SK-N-MC (cell line): Measurements from ENCODE around the gene AFF3.

Experiments
- DNase-seq: peaks from one replicate; pipeline ENCODE4 v3.0.0-alpha.2; 2011; ENCODE audit warnings: low read depth, low spot score
- H3K27ac ChIP-seq: fragments of 200-600 bp; sonication (generic); 2 replicates; pipeline ENCODE4 v1.5.1; 2016; ENCODE audit warnings: mixed run types
- H3K36me3 ChIP-seq: fragments of 200-600 bp; sonication (generic); 2 replicates; pipeline ENCODE4 v1.6.1; 2017; ENCODE audit warnings: antibody characterized with exemption, low read length, mixed read lengths; ENCODE audit not compliant: insufficient read depth
- H3K4me3 ChIP-seq: fragments of 200-600 bp; sonication (generic); 2 replicates; pipeline ENCODE4 v1.5.1; 2016
- H3K9ac ChIP-seq: fragments of 200-600 bp; sonication (generic); 2 replicates; pipeline ENCODE4 v1.8.0; 2017; ENCODE audit warnings: mixed run types, mixed read lengths; ENCODE audit not compliant: insufficient read length
- H3K9me3 ChIP-seq: fragments of 200-600 bp; sonication (generic); 2 replicates; pipeline ENCODE4 v1.6.1; 2017; ENCODE audit warnings: low read depth, mild to moderate bottlenecking, antibody characterized with exemption, low read length, moderate library complexity, mixed read lengths
- EZH2 ChIP-seq: fragments of 200-600 bp; sonication (generic); IDR thresholded peaks from one replicate; pipeline ENCODE4 v1.6.1; 2017; ENCODE audit warnings: antibody characterized with exemption
- FOXP2 ChIP-seq: optimal IDR thresholded peaks from 2 replicates; pipeline ENCODE3; 2011; ENCODE audit warnings: mild to moderate bottlenecking, moderate library complexity; ENCODE audit not compliant: insufficient read depth; ENCODE audit errors: extremely low read length, control extremely low read depth
- POLR2AphosphoS5 ChIP-seq: IDR thresholded peaks from 2 replicates; pipeline ENCODE4 v1.6.1; 2012; ENCODE audit warnings: mild to moderate bottlenecking, low read depth, low read length, borderline replicate concordance

AFF3 gene

DNA sequence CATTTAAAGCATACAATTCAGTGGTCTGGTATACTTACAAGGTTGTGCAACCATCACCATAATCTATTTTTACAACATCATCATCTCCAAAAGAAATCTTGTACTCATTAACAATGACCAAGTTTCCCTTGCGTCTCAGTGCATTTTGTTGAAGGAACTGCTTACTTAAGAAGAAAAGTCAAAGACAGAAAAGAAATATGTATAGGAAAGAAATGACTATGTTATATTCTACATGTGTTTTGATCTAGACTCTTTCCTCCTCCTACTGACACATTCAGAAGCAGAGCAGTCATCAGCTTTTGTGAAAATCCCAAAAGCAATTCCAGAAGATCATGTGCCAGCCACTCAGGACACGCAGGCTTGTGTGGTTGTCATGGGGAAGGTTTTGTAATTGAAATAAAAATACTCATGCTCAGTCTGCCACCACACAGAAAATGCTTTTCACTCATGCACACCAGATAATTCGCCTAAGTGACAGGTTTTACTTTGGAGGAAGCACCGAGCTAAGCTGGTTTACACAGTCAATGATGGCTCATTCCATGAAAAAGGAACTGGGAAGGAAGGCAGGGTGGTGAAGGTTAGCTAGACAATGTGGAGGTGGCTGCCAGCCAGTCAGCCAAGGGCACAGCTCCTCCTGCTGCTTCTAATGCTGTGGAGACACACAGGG, 494.1 kb downstream of the AFF3 start:
- Histone ChIP-seq H3K36me3 (no peaks in the 10 kb centered on the region), H3K27ac (no peak overlapping the region), H3K9ac (no peak overlapping the region), H3K4me3 (no peak overlapping the region), H3K9me3 (no peaks in the 10 kb centered on the region)
- TF ChIP-seq POLR2AphosphoS5 (no peak), FOXP2 (no peak), EZH2 (no peak)
- no peak for DNase-seq

DNA sequence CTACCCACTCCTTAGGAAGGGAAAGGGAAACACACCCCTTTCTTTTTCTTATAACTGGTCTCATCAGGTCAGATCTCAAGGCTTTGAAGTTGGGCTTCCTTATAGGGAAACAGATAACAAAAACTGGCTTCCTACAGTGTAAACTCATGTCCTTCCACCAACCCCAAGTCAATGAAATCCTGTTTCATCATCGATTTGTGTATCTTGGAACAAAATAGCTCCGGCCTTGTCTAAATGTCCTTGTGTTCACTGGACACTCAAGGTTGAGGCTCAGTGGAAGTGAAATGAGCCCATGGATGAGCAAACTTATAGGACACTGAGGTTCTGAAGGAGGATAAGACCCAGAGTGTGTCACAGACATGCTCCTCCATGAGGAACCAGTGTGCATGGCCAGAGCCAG, 496.4 kb downstream of the AFF3 start:
- Histone ChIP-seq H3K4me3 (no peak overlapping the region), H3K27ac (no peak overlapping the region), H3K36me3 (no peaks in the 10 kb centered on the region), H3K9me3 (no peaks in the 10 kb centered on the region), H3K9ac (no peak overlapping the region)
- no peak for DNase-seq
- TF ChIP-seq POLR2AphosphoS5: no peak
- no peak for TF ChIP-seq EZH2
- TF ChIP-seq FOXP2: no peak

DNA sequence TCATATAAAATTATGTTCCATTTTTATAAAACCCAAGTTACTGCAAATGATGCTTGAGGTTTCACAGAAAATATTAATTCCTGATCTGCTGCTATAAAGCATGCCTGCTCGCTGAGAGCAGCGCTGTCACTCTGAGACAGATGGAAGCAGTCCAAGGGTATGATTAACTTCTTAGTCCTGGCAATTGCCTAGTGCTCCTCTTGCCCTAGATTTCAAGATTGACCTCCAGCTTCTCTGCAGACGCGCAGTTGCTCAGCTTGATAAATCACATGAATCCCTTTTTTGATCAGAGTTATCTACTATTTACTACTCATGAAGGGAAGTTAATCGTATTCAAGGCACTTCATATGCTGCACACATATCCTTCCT, 498.0 kb downstream of the AFF3 start:
- Histone ChIP-seq H3K36me3 (no peaks in the 10 kb centered on the region), H3K4me3 (no peak overlapping the region), H3K9me3 (no peaks in the 10 kb centered on the region), H3K9ac (no peak overlapping the region), H3K27ac (no peak overlapping the region)
- TF ChIP-seq POLR2AphosphoS5 (no peak), FOXP2 (no peak), EZH2 (no peak)
- no peak for DNase-seq

DNA sequence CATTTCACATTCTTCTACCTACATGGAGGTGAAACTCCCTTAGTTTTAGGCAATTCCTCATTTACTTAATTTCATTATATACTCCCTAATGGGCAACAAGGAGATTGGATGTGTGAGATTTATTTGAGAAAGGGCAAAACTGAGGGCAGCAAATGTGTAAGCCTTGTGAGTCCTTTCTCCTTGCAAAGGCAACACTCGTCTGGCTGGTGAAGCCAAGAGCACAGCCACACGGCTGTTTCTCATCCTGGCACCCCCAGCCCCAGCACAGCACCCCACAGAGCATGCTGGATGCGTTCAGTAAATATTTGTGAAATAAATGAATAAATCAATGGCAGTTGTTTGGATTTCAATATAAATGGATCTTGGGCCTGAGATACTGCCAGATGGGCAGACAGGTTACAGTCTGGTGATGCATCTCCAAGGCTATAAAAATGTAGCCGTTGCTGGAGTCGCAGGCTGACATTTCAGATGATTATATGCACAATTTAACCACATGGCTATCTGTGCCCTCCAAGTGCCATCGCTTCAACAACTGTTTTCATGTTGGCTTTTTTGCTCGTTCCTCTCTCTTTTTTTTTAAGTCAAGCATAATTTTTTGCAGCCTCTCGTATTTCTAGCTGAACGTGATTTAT, 498.5 kb downstream of the AFF3 start:
- no peak overlapping the region for H3K27ac ChIP-seq
- no peak overlapping the region for H3K9ac ChIP-seq
- H3K9me3 ChIP-seq: no peaks in the 10 kb centered on the region

DNA sequence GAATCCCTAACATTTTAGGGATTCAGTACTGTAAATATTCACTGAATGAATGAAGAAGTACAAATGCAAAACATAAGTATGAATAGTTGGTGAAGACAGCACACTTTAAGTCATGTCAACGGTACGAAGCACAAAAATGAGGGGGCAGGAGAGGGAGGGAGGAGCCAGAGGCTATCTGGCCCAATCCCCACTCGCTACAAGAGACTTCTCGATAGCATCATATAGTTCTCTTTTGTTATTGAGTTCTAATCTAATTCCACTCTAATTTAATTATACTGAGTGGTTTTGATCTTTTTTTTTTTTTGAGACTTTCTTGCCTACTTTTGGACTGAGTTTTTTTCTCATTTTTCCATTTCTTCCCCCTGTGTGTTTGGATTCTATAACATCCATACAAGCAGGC, 500.4 kb downstream of the AFF3 start:
- no peaks in the 10 kb centered on the region for H3K9me3 ChIP-seq
- no peak for TF ChIP-seq POLR2AphosphoS5
- no peak overlapping the region for H3K27ac ChIP-seq
- H3K4me3 ChIP-seq: no peak overlapping the region
- DNase-seq: no peak
- H3K36me3 ChIP-seq: no peaks in the 10 kb centered on the region
- H3K9ac ChIP-seq: no peak overlapping the region

More for the DNA sequence above, 498.5 kb downstream of the AFF3 start:
- no peak for TF ChIP-seq POLR2AphosphoS5
- no peak for TF ChIP-seq EZH2
- TF ChIP-seq FOXP2: no peak
- no peak for DNase-seq
- Histone ChIP-seq H3K36me3 (no peaks in the 10 kb centered on the region), H3K4me3 (no peak overlapping the region)

DNA sequence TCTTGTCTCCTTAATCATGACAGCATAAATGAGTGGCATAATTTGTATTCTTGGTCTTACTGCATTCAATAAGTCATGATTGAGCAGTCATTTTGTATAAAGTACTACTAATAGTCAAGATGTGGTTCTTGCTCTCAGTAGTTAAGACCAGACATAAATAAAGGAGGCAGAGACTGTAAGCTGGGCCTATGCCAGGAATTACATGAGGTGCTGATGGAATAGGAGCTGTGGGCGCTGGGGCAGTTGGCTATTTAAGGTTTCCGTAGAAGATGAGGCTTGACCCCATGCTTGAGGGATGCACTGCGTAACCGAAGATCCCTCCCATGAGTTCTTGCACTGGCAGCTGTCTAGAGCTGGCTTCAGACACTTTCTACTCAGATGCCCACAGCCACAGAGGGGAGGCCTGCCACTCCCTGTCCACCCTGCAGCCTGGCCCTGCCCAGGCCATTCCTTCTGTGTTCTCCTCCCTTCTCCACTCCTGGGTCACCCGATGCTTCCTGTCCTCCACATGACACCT, 501.7 kb downstream of the AFF3 start:
- Histone ChIP-seq H3K9me3 (no peaks in the 10 kb centered on the region), H3K27ac (no peak overlapping the region), H3K4me3 (no peak overlapping the region), H3K9ac (no peak overlapping the region), H3K36me3 (no peaks in the 10 kb centered on the region)
- TF ChIP-seq FOXP2 (no peak), EZH2 (no peak), POLR2AphosphoS5 (no peak)
- no peak for DNase-seq

DNA sequence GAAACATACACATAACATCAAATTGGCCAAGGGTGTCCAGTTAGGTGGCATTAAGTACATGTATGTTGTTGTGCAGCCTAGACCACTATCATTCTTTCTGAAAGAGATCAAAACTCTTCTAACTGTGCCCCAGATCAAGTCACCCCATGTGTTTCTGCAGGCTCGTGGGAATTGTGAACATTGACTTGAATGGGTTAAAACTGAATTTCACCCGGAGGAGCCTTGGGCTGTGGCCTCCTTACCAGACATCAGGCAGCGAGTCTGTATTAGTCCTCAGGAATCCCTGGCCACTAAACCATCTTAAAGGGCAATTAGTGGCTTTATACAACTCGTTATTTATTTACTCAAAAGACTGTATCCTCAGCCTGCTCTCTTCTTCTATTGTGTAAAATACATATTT, 503.6 kb downstream of the AFF3 start:
- Histone ChIP-seq H3K9me3 (no peaks in the 10 kb centered on the region), H3K27ac (no peak overlapping the region), H3K36me3 (no peaks in the 10 kb centered on the region), H3K4me3 (no peak overlapping the region), H3K9ac (no peak overlapping the region)
- no peak for DNase-seq
- TF ChIP-seq FOXP2 (no peak), EZH2 (no peak), POLR2AphosphoS5 (no peak)

DNA sequence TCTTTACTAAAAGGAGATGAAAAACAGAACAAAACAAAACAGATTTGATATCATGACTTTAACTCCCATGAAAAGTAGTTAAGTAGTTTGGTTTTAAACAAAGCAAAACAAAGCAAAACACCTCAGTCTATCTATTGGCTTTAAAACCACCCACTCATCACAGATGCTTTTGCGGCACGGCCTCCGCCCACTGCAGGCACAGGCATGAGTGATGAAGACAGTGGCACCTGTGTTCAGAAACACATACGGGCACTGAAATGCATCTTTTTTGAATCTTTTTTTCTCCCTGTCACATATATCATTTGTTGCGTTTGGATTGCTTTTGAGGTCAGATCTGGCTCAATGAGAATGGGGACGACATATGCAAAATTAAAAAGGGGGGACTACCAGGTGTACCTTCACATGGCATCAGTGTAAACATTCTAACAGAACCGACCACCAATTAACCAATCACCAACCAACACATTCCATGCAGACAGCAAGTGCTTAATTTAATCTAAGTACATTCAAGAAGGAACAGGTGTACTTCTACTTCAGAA, 505.2 kb downstream of the AFF3 start:
- H3K27ac ChIP-seq: no peak overlapping the region
- H3K9ac ChIP-seq: no peak overlapping the region
- H3K9me3 ChIP-seq: no peaks in the 10 kb centered on the region
- H3K36me3 ChIP-seq: no peaks in the 10 kb centered on the region
- no peak overlapping the region for H3K4me3 ChIP-seq
- no peak for TF ChIP-seq EZH2
- TF ChIP-seq FOXP2: no peak
- TF ChIP-seq POLR2AphosphoS5: no peak
- DNase-seq: no peak
